Neural crest cell (in vitro differentiated cells): ENCODE measurements around the gene PCDH9. TPM values are rescaled to one million over a fixed set of nuclear protein-coding genes. Genes with fewer than 3 reads are reported as not detected.
"Not testable (repeated sequence)": the region's sequence is repeated elsewhere in the genome, so short reads cannot be mapped to it uniquely, and the experiment has no call there.

Experiments used
- DNase-seq: peaks from one replicate; pipeline ENCODE4 v3.0.0; 2021; ENCODE audit warnings: low read depth, mixed read lengths, low spot score
- H3K27ac Mint-ChIP-seq: one replicate; pipeline ENCODE4 v1.8.0; 2021; ENCODE audit warnings: mild to moderate bottlenecking, mixed read lengths; ENCODE audit not compliant: unreplicated experiment
- H3K27me3 Mint-ChIP-seq: 2 replicates; pipeline ENCODE4 v1.8.0; 2021; ENCODE audit warnings: low read depth, mild to moderate bottlenecking, mixed read lengths
- H3K36me3 Mint-ChIP-seq: 2 replicates; pipeline ENCODE4 v1.8.0; 2021; ENCODE audit warnings: low read depth, mild to moderate bottlenecking, mixed read lengths
- H3K4me1 Mint-ChIP-seq: 2 replicates; pipeline ENCODE4 v1.8.0; 2021; ENCODE audit warnings: mixed read lengths
- H3K4me3 Mint-ChIP-seq: one replicate; pipeline ENCODE4 v1.8.0; 2021; ENCODE audit warnings: mild to moderate bottlenecking, mixed read lengths
- H3K9me3 Mint-ChIP-seq: 2 replicates; pipeline ENCODE4 v1.8.0; 2021; ENCODE audit warnings: mixed read lengths
- CTCF ChIP-seq: fragments of 200-600 bp; sonication (generic); conservative IDR thresholded peaks from 2 replicates; pipeline ENCODE4 v1.5.0; 2021; ENCODE audit warnings: antibody characterized with exemption, mild to moderate bottlenecking
- total RNA-seq: library from RNA; stranded (reverse); gene quantifications from 2 replicates; pipeline ENCODE4 v1.2.1, GENCODE V29; 2021

Gene PCDH9
- total RNA-seq, 1 donor from 2014 or later = 6.3 TPM

GRCh38 chr13:66895320-66895719, 334.8 kb downstream of the PCDH9 start:
- no peak overlapping the region for H3K4me3 Mint-ChIP-seq
- peaks cover 3% of the 10 kb centered on the region for H3K9me3 Mint-ChIP-seq
- peaks cover 8% of the 10 kb centered on the region for H3K4me1 Mint-ChIP-seq
- H3K27me3 Mint-ChIP-seq = no peaks in the 10 kb centered on the region
- H3K36me3 Mint-ChIP-seq = no peaks in the 10 kb centered on the region
- no peak for DNase-seq
- H3K27ac Mint-ChIP-seq = no peak overlapping the region
- no peak for TF ChIP-seq CTCF

DNA sequence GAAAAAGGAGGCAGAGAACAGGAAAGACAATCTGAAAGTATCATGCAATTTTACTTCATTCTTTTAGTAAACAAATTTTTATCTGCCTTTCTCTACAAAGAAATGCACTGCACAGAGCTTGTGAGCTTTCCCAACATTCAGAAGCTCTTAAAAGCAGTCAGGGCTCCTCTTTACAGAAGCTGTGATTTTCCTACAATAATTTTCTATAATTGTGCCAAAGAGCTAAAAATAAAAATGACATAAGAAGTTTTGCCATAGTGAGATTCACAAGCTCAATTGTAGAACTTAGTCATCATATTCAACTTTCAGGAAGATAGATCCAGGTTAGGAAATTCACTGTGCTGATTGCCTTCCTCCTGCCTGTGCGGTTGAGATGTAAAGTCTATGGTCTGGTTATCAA, 341.4 kb downstream of the PCDH9 start:
- H3K27ac Mint-ChIP-seq = no peak overlapping the region
- H3K36me3 Mint-ChIP-seq = no peaks in the 10 kb centered on the region
- peaks cover 15% of the 10 kb centered on the region for H3K4me1 Mint-ChIP-seq
- H3K27me3 Mint-ChIP-seq = no peaks in the 10 kb centered on the region
- no peak overlapping the region for H3K4me3 Mint-ChIP-seq
- H3K9me3 Mint-ChIP-seq = peaks cover 3% of the 10 kb centered on the region
- no peak for TF ChIP-seq CTCF
- DNase-seq = no peak

GRCh38 chr13:66887088-66887487, 343.0 kb downstream of the PCDH9 start:
- no peaks in the 10 kb centered on the region for H3K36me3 Mint-ChIP-seq
- H3K27me3 Mint-ChIP-seq = no peaks in the 10 kb centered on the region
- peaks cover 3% of the 10 kb centered on the region for H3K9me3 Mint-ChIP-seq
- peaks cover 15% of the 10 kb centered on the region for H3K4me1 Mint-ChIP-seq
- H3K27ac Mint-ChIP-seq = no peak overlapping the region
- no peak for DNase-seq
- no peak for TF ChIP-seq CTCF
- H3K4me3 Mint-ChIP-seq = no peak overlapping the region

GRCh38 chr13:66886264-66886663, 343.9 kb downstream of the PCDH9 start:
- no peaks in the 10 kb centered on the region for H3K27me3 Mint-ChIP-seq
- no peak overlapping the region for H3K27ac Mint-ChIP-seq

DNA sequence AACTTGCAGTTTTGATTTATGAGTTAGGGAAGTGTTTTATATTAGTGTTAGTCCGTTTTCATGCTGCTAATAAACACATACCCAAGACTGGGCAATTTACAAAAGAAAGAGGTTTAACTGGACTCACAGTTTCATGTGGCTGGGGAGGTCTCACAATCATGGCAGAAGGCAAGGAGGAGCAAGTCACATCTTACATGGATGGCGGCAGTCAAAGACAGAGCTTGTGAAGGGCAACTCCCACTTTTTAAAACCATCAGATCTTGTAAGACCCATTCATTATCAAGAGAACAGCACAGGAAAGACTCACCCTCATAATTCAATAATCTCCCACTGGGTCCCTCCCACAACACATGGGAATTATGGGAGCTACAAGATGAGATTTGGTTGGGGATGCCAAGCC, 349.0 kb downstream of the PCDH9 start:
- Mint-ChIP-seq H3K4me1 (peaks cover 29% of the 10 kb centered on the region), H3K9me3 (peaks cover 13% of the 10 kb centered on the region)
- H3K36me3 Mint-ChIP-seq, DNase-seq, H3K27me3 Mint-ChIP-seq, H3K27ac Mint-ChIP-seq, H3K4me3 Mint-ChIP-seq: not testable (repeated sequence)

More at GRCh38 chr13:66886264-66886663, 343.9 kb downstream of the PCDH9 start:
- peaks cover under 1% of the 10 kb centered on the region for H3K36me3 Mint-ChIP-seq
- H3K4me1 Mint-ChIP-seq = peaks cover 15% of the 10 kb centered on the region
- peaks cover 3% of the 10 kb centered on the region for H3K9me3 Mint-ChIP-seq
- TF ChIP-seq CTCF = no peak
- H3K4me3 Mint-ChIP-seq = no peak overlapping the region
- DNase-seq = no peak

DNA sequence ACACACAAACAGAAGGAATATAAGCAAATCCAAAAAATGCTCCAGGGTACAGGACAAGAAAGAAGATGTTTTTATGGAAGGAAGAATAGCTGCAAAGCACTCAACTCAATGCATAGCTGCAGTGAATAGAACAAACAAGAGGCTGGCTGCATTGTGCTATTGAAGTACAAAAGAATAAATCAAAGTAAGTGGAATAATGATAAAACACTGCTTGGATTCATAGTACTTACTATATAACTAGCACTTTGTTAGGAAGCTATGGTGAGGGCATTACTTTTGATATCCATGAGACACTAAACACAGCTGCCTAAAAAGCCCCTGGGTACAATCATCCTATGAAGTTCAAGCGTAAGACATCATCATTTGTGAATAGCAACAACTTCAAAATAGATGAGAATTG, 350.1 kb downstream of the PCDH9 start:
- H3K9me3 Mint-ChIP-seq = peaks cover 13% of the 10 kb centered on the region
- no peak for DNase-seq
- H3K36me3 Mint-ChIP-seq = peaks cover 6% of the 10 kb centered on the region
- TF ChIP-seq CTCF = no peak
- H3K4me1 Mint-ChIP-seq = peaks cover 23% of the 10 kb centered on the region
- H3K27me3 Mint-ChIP-seq = no peaks in the 10 kb centered on the region
- H3K27ac Mint-ChIP-seq = no peak overlapping the region
- H3K4me3 Mint-ChIP-seq = no peak overlapping the region
